Middle frontal gyrus (tissue), 1 donor: Measurements from ENCODE around the gene ANKEF1.

Source experiments
- DNase-seq: peaks from one replicate; pipeline ENCODE4 v3.0.0-alpha.2; 2015; ENCODE audit warnings: low spot score; ENCODE audit errors: extremely low spot score

The ANKEF1 gene

DNA sequence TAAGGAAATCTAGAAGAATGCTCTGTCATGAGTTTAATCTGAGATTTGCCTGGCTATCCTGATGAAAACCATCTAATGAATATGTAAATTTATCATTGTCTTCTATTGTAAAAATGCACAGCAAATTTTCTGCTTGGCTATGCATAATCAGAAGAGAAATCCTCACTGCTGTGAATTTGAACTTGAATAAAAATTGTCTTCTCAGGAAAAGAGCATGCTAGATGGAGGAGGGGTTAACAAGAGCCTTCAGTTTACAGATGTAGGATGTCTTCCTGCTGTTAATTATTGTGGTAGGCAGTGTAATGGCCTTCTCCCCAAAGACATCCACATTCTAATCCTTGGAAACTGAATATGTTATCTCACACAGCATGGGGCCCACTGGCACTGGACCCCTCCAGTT, 45.8 kb downstream of the ANKEF1 start:
- DNase-seq, result no peak

DNA sequence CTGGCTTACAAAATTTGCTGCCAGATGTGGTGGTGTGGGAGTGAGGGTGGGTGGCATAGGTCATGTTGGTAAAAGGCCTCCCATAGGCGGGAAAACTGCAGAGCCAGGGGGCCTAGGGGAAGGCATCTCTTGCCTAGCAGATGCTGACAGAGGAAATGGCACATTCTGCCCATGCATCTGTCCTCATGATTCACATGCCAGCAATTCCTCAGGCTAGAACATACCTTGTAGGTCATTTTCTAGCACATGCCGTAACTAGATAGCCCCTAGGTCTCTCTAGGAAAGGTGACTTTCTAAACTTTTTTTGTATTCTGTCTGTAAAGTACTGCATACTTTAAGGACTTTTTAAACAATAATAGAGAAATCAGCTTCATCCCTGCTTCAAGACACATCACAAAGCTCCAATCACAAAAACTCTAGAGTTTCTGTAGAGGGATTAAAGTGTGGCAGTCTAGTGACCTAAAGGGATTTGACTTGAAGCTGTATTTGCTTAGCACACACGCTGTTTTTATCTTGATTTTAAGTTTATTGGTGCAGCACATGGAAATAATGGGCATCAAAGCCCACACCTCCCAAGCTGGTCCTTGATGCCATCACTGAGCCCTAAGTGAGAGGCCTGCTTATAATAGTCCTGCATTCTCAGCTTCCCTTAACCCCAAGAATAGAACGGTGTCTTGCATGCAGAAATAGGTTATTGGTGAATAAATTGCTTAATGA, 55.2 kb downstream of the ANKEF1 start:
- no peak for DNase-seq

DNA sequence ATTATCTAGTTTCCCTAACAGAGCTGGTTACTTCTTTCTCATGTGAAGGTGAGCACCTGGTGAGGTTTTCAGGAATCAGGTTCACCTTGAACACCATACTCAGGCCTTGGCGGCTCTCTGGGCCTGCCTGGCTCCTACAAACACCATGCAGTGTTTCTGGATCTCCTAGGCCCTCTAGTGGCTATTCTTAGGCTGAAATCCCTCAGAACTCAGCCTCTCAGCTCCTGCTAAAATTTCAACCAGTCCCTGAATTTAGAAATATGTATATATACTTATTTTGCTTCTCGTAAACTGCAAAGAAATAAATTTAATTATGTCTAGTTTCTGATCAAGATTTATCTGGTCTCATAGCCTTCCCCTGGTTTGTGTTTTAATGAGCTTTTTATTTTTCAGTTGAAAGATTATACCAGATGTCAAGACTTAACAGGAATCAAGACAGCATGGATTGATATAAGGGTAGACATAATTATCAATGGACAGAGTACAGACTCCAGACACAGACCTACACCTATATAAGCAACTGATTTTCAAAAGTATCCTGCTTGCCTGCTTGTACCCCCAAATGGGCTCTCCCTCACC, 55.9 kb downstream of the ANKEF1 start:
- DNase-seq, result peak; percentile 57

DNA sequence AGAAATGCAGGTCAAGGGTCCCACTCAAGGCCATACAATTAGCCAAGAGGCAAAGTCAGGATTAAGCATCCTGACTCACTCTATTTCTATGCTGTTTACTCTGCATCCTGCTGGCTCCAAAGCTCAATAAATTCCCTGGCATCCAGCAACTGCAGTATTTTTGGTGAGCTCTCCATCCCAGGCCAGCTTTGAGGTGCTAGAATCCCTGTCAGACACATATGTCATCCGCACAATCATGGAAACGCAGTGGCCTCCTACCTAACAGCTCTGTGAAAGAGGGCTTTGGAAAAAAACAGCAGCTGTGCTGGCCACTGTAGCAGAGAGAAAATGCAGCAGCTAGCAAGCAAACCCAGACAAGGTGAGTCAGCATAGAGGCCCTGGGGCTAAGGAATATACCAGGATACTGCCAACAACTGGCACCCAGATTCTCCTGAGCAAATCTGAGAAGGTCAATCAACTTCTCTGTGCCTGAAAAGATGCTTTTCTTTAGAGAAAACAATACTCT, 58.4 kb downstream of the ANKEF1 start:
- no peak for DNase-seq

DNA sequence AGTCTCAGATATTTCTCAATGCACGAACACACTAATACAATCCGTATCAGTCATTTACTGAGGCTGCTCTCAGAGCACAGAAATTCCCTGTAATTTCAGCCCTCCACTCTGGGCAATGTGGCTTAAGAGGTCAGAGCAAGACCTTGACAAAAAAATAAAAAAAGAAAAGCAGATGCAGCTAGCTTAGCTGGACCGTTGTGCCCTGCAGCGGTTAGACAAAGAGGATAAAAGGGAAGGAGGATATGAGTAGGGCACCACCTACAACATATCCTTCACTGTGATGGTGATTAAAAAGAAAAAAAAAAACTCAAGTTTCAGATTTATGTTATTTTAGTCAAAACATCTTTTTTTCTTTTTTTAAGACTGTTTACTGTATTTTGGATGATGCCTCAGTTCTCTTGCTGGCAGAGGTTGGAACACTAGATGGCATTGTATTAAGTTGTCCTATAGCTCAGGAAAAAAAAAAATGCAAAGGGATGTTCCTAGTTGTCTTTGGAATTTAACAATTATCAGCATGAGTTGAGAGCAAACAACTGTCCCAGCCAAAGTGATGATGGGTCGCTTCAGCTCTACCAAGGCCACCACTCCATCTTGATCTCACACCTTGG, 59.9 kb downstream of the ANKEF1 start:
- DNase-seq, result no peak

DNA sequence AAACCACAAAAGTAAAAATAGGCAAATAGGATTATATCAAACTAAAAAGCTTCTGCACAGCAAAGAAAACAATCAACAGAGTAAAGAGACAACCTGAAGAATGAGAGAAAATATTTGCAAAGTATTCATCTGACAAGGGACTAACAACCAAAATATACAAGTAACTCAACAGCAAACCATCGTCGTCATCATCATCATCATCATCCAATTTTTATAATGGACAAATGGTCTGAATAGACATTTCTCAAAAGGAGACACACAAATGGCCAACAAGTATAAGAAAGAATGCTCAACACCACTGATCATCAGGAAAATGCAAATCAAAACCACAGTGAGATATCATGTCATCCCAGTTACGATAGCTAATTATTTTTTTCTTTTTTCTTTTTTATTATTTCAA, 62.0 kb downstream of the ANKEF1 start:
- DNase-seq, result no peak

DNA sequence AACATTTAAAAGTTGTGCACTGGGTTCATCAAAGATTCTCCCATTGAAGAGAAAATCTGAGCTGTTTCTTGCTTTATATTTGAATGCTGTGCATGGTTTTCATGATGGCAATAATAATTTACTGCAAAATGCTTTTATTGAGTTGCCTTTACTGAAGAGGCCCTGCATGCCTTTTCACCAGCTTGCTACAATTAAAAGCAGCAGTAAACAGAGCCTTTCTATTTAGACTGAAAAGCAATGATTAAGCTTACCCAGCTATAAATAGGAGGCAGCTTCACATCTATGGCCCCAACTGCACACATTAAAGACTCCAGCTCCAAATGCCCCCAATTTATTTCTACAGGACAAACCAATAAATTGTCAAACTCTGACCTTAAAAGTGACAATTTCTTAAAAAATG, 70.3 kb downstream of the ANKEF1 start:
- no peak for DNase-seq
